Keratinocyte (primary cell): ENCODE measurements around the gene GUSB. TPM values are rescaled to one million over a fixed set of nuclear protein-coding genes. Genes with fewer than 3 reads are reported as not detected.
"Not testable (repeated sequence)": the region's sequence is repeated elsewhere in the genome, so short reads cannot be mapped to it uniquely, and the experiment has no call there.

Source experiments
- DNase-seq: peaks from one replicate; pipeline ENCODE4 v3.0.0-alpha.2; 2011; ENCODE audit warnings: low read depth, missing footprints, low spot score
- FAIRE-seq: peaks from 2 replicates; lab custom pipeline; 2011; peaks lifted over from hg19 to GRCh38; lab: Jason Lieb, UNC
- H2AFZ ChIP-seq: 2 replicates; pipeline ENCODE4 v1.6.0; 2012; ENCODE audit warnings: low read length, control low read depth, inconsistent platforms; ENCODE audit not compliant: control insufficient read depth
- H3K27ac ChIP-seq: 2 replicates; pipeline ENCODE4 v1.5.1; 2011; ENCODE audit warnings: low read length; ENCODE audit not compliant: control insufficient read depth, insufficient read depth
- H3K27me3 ChIP-seq: 3 replicates; pipeline ENCODE4 v1.6.0; 2011; ENCODE audit warnings: low read length; ENCODE audit not compliant: control insufficient read depth, insufficient read depth; ENCODE audit errors: extremely low read depth
- H3K36me3 ChIP-seq, 2 experiments: 2 replicates in 1 of 2; 3 replicates in 1 of 2; pipeline ENCODE4 v1.5.1; 2011; ENCODE audit warnings: low read length in 2 of 2, mild to moderate bottlenecking in 1 of 2; ENCODE audit not compliant: control insufficient read depth in 2 of 2, insufficient read depth in 2 of 2; ENCODE audit errors: extremely low read depth in 1 of 2
- H3K4me1 ChIP-seq: 3 replicates; pipeline ENCODE4 v1.5.1; 2011; ENCODE audit warnings: low read length; ENCODE audit not compliant: control insufficient read depth, insufficient read depth; ENCODE audit errors: extremely low read depth
- H3K4me2 ChIP-seq: 3 replicates; pipeline ENCODE4 v1.6.0; 2011; ENCODE audit warnings: low read depth, low read length; ENCODE audit not compliant: control insufficient read depth, insufficient read depth; ENCODE audit errors: extremely low read depth
- H3K4me3 ChIP-seq, 3 experiments: fragments of 200-600 bp in 1 of 3; sonication (generic) in 1 of 3; 2 replicates in 2 of 3; 3 replicates in 1 of 3; pipeline ENCODE4 v1.5.1; 2011 to 2016; ENCODE audit warnings: low read length in 3 of 3, mild to moderate bottlenecking in 3 of 3, control low read depth in 2 of 3, inconsistent platforms in 1 of 3, low read depth in 1 of 3, mixed read lengths in 1 of 3, mixed run types in 1 of 3, moderate library complexity in 1 of 3; ENCODE audit not compliant: control insufficient read depth in 2 of 3, insufficient read depth in 2 of 3; ENCODE audit errors: extremely low read depth in 1 of 3
- H3K79me2 ChIP-seq: 2 replicates; pipeline ENCODE4 v1.6.0; 2012; ENCODE audit warnings: low read length; ENCODE audit not compliant: control insufficient read depth, insufficient read depth
- H3K9ac ChIP-seq: 3 replicates; pipeline ENCODE4 v1.6.0; 2011; ENCODE audit warnings: low read length; ENCODE audit not compliant: control insufficient read depth, insufficient read depth; ENCODE audit errors: extremely low read depth
- H3K9me1 ChIP-seq: 3 replicates; pipeline ENCODE4 v1.6.0; 2011; ENCODE audit warnings: low read length; ENCODE audit not compliant: control insufficient read depth, insufficient read depth; ENCODE audit errors: extremely low read depth
- H3K9me3 ChIP-seq: 2 replicates; pipeline ENCODE4 v1.5.1; 2012; ENCODE audit warnings: low read depth, low read length; ENCODE audit not compliant: control insufficient read depth
- H4K20me1 ChIP-seq: 3 replicates; pipeline ENCODE4 v1.6.0; 2011; ENCODE audit warnings: low read length; ENCODE audit not compliant: control insufficient read depth, insufficient read depth; ENCODE audit errors: extremely low read depth
- EZH2 ChIP-seq: IDR thresholded peaks from one replicate; pipeline ENCODE4 v1.6.1; 2012; ENCODE audit warnings: inconsistent platforms, mild to moderate bottlenecking, low read length, moderate library complexity
- dilution Hi-C: fragments of 300-500 bp; cut with MboI; formaldehyde crosslinking; loops from one replicate; pipeline ENCODE4 v1.7.0; 2020; ENCODE audit warnings: low sequenced_read_pairs; ENCODE audit not compliant: extremely low pct_ligation_motif_present
- polyA plus RNA-seq, 5 experiments: library from polyadenylated mRNA; depleted of rRNA in 3 of 5; stranded (reverse) in 3 of 5; stranded (forward) in 1 of 5; unstranded in 1 of 5; fragments of >200 nt; gene quantifications; 1 replicate in 1 of 5; 2 replicates in 3 of 5; 3 replicates in 1 of 5; pipeline versions ENCODE4 v1.2.1 to v1.2.3, GENCODE V29; 2011 to 2012; ENCODE audit warnings: missing spikeins in 2 of 5, low read depth in 1 of 5, low replicate concordance in 1 of 5
- TF ChIP-seq, protein P1 (sequence below), 3 experiments: IDR thresholded peaks in 1 of 3; conservative IDR thresholded peaks in 1 of 3; optimal IDR thresholded peaks in 1 of 3; 2 replicates in 2 of 3; 3 replicates in 1 of 3; pipeline versions ENCODE3 to v1.5.1; 2011; ENCODE audit warnings: low read length in 3 of 3, mild to moderate bottlenecking in 3 of 3, moderate library complexity in 2 of 3, control low read depth in 1 of 3, inconsistent platforms in 1 of 3; ENCODE audit not compliant: insufficient read depth in 2 of 3; ENCODE audit errors: extremely low read depth in 1 of 3

Gene GUSB
- polyA plus RNA-seq, 1 donor (not counting 4 experiments of a cell fraction or from before 2014, with no cell fraction given), result 13.3 TPM

DNA sequence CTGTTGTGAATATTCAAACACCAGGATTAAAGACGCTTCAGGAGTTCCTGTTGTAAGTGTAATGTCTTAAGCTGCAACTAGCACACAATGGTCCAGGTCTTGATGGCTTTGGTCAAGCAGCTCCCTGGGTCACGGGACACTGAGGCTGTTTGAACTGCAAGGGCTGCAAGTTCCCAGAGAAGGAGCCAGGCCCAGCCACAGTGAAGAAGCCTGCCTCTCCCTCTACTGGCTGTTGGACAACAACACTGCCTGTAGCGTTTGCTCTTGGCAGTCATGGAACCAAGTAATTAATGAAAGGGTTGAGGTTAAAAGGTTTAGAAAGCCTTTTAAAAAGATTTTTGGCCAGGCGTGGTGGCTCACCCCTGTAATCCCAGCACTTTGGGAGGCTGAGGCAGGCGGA, 31.9 kb upstream of the GUSB start:
- H3K9me3 ChIP-seq, result no peaks in the 10 kb centered on the region
- no peaks in the 10 kb centered on the region for H4K20me1 ChIP-seq
- dilution Hi-C loops, result no loop called here
- no peaks in the 10 kb centered on the region for H3K79me2 ChIP-seq
- no peak overlapping the region for H2AFZ ChIP-seq
- no peaks in the 10 kb centered on the region for H3K9me1 ChIP-seq
- no peak overlapping the region for H3K9ac ChIP-seq
- no peak overlapping the region for H3K27ac ChIP-seq
- no peaks in the 10 kb centered on the region for H3K27me3 ChIP-seq
- H3K36me3 ChIP-seq, result no peaks in the 10 kb centered on the region
- H3K4me3 ChIP-seq, result no peak overlapping the region
- FAIRE-seq (no peak), DNase-seq (no peak)
- TF ChIP-seq EZH2, result no peak
- TF ChIP-seq, protein P1, sequence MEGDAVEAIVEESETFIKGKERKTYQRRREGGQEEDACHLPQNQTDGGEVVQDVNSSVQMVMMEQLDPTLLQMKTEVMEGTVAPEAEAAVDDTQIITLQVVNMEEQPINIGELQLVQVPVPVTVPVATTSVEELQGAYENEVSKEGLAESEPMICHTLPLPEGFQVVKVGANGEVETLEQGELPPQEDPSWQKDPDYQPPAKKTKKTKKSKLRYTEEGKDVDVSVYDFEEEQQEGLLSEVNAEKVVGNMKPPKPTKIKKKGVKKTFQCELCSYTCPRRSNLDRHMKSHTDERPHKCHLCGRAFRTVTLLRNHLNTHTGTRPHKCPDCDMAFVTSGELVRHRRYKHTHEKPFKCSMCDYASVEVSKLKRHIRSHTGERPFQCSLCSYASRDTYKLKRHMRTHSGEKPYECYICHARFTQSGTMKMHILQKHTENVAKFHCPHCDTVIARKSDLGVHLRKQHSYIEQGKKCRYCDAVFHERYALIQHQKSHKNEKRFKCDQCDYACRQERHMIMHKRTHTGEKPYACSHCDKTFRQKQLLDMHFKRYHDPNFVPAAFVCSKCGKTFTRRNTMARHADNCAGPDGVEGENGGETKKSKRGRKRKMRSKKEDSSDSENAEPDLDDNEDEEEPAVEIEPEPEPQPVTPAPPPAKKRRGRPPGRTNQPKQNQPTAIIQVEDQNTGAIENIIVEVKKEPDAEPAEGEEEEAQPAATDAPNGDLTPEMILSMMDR (optimal IDR thresholded peaks at IDR 0.05 in 1 of 3, IDR thresholded peaks at IDR 0.05 in 1 of 3, conservative IDR thresholded peaks at IDR 0.05 in 1 of 3; ENCODE audit: extremely low read depth in 1 of 3, insufficient read depth in 2 of 3, low read length in 3 of 3), result peak; percentile 31 to 65 (median 54)
- peaks cover 7% of the 10 kb centered on the region for H3K4me1 ChIP-seq
- H3K4me2 ChIP-seq, result no peak overlapping the region

DNA sequence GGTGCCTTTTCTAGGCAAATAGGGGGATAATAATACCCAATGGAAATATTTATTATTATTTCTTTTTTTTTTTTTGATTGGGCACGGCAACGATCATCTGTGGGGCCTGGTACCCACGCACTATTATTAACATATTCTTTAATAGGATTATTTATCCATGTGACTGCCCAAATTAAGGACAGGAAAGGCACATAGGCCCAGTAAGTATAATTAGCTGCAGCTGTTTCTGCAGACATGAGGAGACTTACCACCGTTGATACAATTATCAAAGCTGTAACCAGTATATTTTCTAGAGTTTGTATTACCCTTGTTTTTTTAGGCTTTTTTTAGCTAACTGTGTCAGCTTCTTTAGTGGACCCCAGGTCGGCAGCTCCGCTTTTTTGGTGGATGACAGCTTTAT, 25.2 kb upstream of the GUSB start:
- dilution Hi-C loops, result no loop called here
- no peak for TF ChIP-seq EZH2
- TF ChIP-seq, protein P1 (optimal IDR thresholded peaks at IDR 0.05 in 1 of 3, IDR thresholded peaks at IDR 0.05 in 1 of 3, conservative IDR thresholded peaks at IDR 0.05 in 1 of 3; ENCODE audit: extremely low read depth in 1 of 3, insufficient read depth in 2 of 3, low read length in 3 of 3), result no peak

DNA sequence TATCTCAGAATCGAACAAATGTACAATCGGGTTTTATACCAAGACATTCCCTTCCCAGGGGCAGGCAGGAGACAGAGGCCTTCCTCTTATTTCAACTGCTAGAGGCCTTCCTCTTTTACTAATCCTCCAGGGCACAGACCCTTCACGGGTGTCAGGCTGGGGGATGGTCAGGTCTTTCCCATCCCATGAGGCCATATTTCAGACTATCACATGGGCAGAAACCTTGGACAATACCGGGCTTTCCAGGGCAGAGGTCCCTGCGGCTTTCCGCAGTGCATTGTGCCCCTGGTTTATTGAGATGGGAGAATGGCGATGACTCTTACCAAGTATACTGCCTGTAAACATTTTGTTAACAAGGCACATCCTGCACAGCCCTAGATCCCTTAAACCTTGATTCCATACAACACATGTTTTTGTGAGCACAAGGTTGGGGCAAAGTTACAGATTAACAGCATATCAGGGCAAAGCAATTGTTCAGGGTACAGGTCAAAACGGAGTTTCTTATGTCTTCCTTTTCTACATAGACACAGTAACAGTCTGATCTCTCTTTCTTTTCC, 23.2 kb upstream of the GUSB start:
- H3K27ac ChIP-seq, H3K4me3 ChIP-seq, DNase-seq, H3K27me3 ChIP-seq, H3K4me1 ChIP-seq, H3K36me3 ChIP-seq, H3K9me1 ChIP-seq, H3K4me2 ChIP-seq, H2AFZ ChIP-seq, H3K79me2 ChIP-seq, dilution Hi-C loops, H4K20me1 ChIP-seq, H3K9ac ChIP-seq, H3K9me3 ChIP-seq, FAIRE-seq: not testable (repeated sequence)

More for the DNA sequence above, 25.2 kb upstream of the GUSB start:
- no peaks in the 10 kb centered on the region for H3K27me3 ChIP-seq
- no peak overlapping the region for H3K4me3 ChIP-seq
- FAIRE-seq (no peak), DNase-seq (no peak)
- H3K9me1 ChIP-seq, result no peaks in the 10 kb centered on the region
- no peak overlapping the region for H3K27ac ChIP-seq
- no peak overlapping the region for H3K9ac ChIP-seq
- H3K79me2 ChIP-seq, result no peaks in the 10 kb centered on the region
- H3K36me3 ChIP-seq, result no peaks in the 10 kb centered on the region
- H3K4me1 ChIP-seq, result no peaks in the 10 kb centered on the region
- no peak overlapping the region for H2AFZ ChIP-seq
- H4K20me1 ChIP-seq, result no peaks in the 10 kb centered on the region
- no peaks in the 10 kb centered on the region for H3K9me3 ChIP-seq
- H3K4me2 ChIP-seq, result no peak overlapping the region

DNA sequence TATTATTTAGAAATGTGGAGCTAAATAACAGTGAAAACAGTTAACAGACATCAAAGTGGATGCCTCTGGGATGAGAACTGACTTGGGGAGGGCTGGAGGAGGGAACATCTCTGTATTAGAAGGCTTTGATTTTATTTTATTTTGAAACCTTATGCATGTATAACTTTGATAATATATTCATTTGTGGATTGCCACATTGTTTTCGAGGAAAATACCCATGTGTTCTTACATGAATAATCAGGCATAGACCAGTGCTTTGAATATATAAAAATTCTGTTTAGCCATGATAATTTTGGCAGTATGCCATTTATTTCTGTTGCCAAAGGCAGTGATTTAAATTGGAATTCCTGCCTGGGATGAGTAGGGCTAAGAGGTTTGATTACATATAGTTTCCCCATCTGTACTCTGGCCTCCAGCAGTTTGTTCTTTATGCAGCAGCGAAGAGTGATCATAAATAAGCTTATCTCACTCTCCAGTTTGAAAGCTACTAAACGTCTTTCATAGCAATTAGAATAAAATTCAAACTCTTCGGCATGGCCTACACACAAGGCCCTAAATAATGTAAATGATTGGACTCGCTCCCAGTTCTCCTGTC, 18.9 kb upstream of the GUSB start:
- H3K9me3 ChIP-seq, H3K36me3 ChIP-seq, dilution Hi-C loops, H3K9ac ChIP-seq, H3K4me2 ChIP-seq, H3K27ac ChIP-seq, DNase-seq, H3K4me1 ChIP-seq, H3K4me3 ChIP-seq, H4K20me1 ChIP-seq, H2AFZ ChIP-seq, H3K9me1 ChIP-seq, H3K79me2 ChIP-seq, H3K27me3 ChIP-seq: not testable (repeated sequence)
- FAIRE-seq, result peak; percentile 41
